Endothelial cell of umbilical vein (primary cell): Measurements from ENCODE around the gene PLCD1. TPM values are rescaled to one million over a fixed set of nuclear protein-coding genes. Genes with fewer than 3 reads are reported as not detected.
A peak's percentile ranks its signal among the peaks of the same experiment; 100 is the strongest.
"Not testable (repeated sequence)": the region's sequence is repeated elsewhere in the genome, so short reads cannot be mapped to it uniquely, and the experiment has no call there.

Source experiments
- Bru-seq: library from RNA; stranded (reverse); fragments of 400-500 nt; gene quantifications from one replicate; lab custom pipeline; 2021; lab: Mats Ljungman, UMichigan
- BruChase-seq, 2 experiments: library from RNA; stranded (reverse); fragments of 400-500 nt; gene quantifications; one replicate each; lab custom pipeline; 2021; lab: Mats Ljungman, UMichigan
- BruUV-seq: library from RNA; stranded (reverse); fragments of 400-500 nt; replicated peaks from 2 replicates; lab custom pipeline; 2021; lab: Mats Ljungman, UMichigan
- CTCF ChIA-PET: fragments of 300-600, 350-600 bp; sonication (Branson Sonifier 250); formaldehyde crosslinking; loops from one replicate; lab custom pipeline; 2021; ENCODE audit warnings: antibody characterized with exemption, inconsistent platforms; lab: Charles Lee
- POLR2A ChIA-PET: fragments of 300-600, 350-600 bp; sonication (Branson Sonifier 250); formaldehyde crosslinking; loops from one replicate; lab custom pipeline; 2021; ENCODE audit warnings: antibody characterized with exemption, inconsistent platforms; lab: Charles Lee
- DNase-seq: peaks from one replicate; pipeline ENCODE4 v3.0.0-alpha.2; 2011; ENCODE audit warnings: low read depth, low spot score
- FAIRE-seq: peaks from 2 replicates; lab custom pipeline; 2011; peaks lifted over from hg19 to GRCh38; lab: Jason Lieb, UNC
- H2AFZ ChIP-seq: 2 replicates; pipeline ENCODE4 v1.6.0; 2012; ENCODE audit warnings: low read depth, low read length, control low read depth, inconsistent platforms
- H3K27ac ChIP-seq: 2 replicates; pipeline ENCODE4 v1.5.1; 2011; ENCODE audit warnings: low read depth, mild to moderate bottlenecking, control low read depth, low read length, moderate library complexity; ENCODE audit not compliant: insufficient read depth
- H3K27me3 ChIP-seq, 2 experiments: 2 replicates each; pipeline versions ENCODE4 v1.6.0 to v1.6.1; 2011; ENCODE audit warnings: low read length in 2 of 2, mixed read lengths in 1 of 2; ENCODE audit not compliant: control insufficient read depth in 2 of 2, insufficient read depth in 2 of 2
- H3K36me3 ChIP-seq, 2 experiments: 2 replicates in 1 of 2; 3 replicates in 1 of 2; pipeline ENCODE4 v1.5.1; 2011; ENCODE audit warnings: low read length in 2 of 2, mild to moderate bottlenecking in 1 of 2, moderate library complexity in 1 of 2; ENCODE audit not compliant: control insufficient read depth in 2 of 2, insufficient read depth in 2 of 2; ENCODE audit errors: extremely low read depth in 1 of 2
- H3K4me1 ChIP-seq: 3 replicates; pipeline ENCODE4 v1.5.1; 2011; ENCODE audit warnings: mild to moderate bottlenecking, low read length; ENCODE audit not compliant: control insufficient read depth, insufficient read depth; ENCODE audit errors: extremely low read depth
- H3K4me2 ChIP-seq: 2 replicates; pipeline ENCODE4 v1.6.1; 2011; ENCODE audit warnings: low read length, control low read depth, mixed read lengths; ENCODE audit not compliant: insufficient read depth
- H3K4me3 ChIP-seq, 3 experiments: fragments of 200-600 bp in 1 of 3; sonication (generic), shearing (Covaris generic) in 1 of 3; replicated peaks in 1 of 3; 2 replicates each; pipeline ENCODE4 v1.5.1; 2011 to 2016; ENCODE audit warnings: control low read depth in 3 of 3, low read length in 3 of 3, mild to moderate bottlenecking in 2 of 3, inconsistent platforms in 1 of 3, low read depth in 1 of 3, moderate library complexity in 1 of 3; ENCODE audit not compliant: insufficient read depth in 1 of 3
- H3K79me2 ChIP-seq: 2 replicates; pipeline ENCODE4 v1.6.0; 2012; ENCODE audit warnings: low read length, inconsistent platforms; ENCODE audit not compliant: control insufficient read depth, insufficient read depth
- H3K9ac ChIP-seq: replicated peaks from 2 replicates; pipeline ENCODE3; 2011; ENCODE audit warnings: low read length, control low read depth; ENCODE audit not compliant: insufficient read depth; ENCODE audit errors: extremely low read depth
- H3K9me1 ChIP-seq: replicated peaks from 3 replicates; pipeline ENCODE4 v1.6.0; 2011; ENCODE audit warnings: mild to moderate bottlenecking, low read length; ENCODE audit not compliant: control insufficient read depth, insufficient read depth; ENCODE audit errors: extremely low read depth
- H3K9me3 ChIP-seq: replicated peaks from 2 replicates; pipeline ENCODE4 v1.5.1; 2012; ENCODE audit warnings: low read length, inconsistent platforms; ENCODE audit not compliant: control insufficient read depth, insufficient read depth
- H4K20me1 ChIP-seq: replicated peaks from 2 replicates; pipeline ENCODE3; 2011; ENCODE audit warnings: mild to moderate bottlenecking, low read length; ENCODE audit not compliant: control insufficient read depth, insufficient read depth; ENCODE audit errors: extremely low read depth
- CTCF ChIP-seq, 2 donors: IDR thresholded peaks; 1 replicate in 1 of 2; 2 replicates in 1 of 2; pipeline ENCODE4 v1.5.1; 2011; ENCODE audit warnings: low read length in 2 of 2, mild to moderate bottlenecking in 2 of 2, moderate library complexity in 2 of 2, control low read depth in 1 of 2, inconsistent platforms in 1 of 2, low read depth in 1 of 2; ENCODE audit not compliant: insufficient read depth in 1 of 2; ENCODE audit errors: extremely low read depth in 1 of 2
- EZH2 ChIP-seq: IDR thresholded peaks from 2 replicates; pipeline ENCODE4 v1.6.1; 2012; ENCODE audit warnings: borderline replicate concordance, low read depth, mild to moderate bottlenecking, moderate library complexity, low read length, inconsistent platforms; ENCODE audit not compliant: severe bottlenecking
- FOS ChIP-seq: IDR thresholded peaks from 2 replicates; pipeline ENCODE4 v1.6.1; 2011; ENCODE audit warnings: mild to moderate bottlenecking, low read length, moderate library complexity, borderline replicate concordance; ENCODE audit not compliant: insufficient read depth
- GATA2 ChIP-seq: IDR thresholded peaks from 2 replicates; pipeline ENCODE4 v1.7.0; 2011; ENCODE audit warnings: low read depth, mild to moderate bottlenecking, moderate library complexity, mixed read lengths, low read length; ENCODE audit not compliant: insufficient read length, insufficient read depth
- JUN ChIP-seq: IDR thresholded peaks from 2 replicates; pipeline ENCODE4 v1.6.1; 2011; ENCODE audit warnings: borderline replicate concordance, low read depth; ENCODE audit not compliant: insufficient read length, insufficient read depth
- MAX ChIP-seq: IDR thresholded peaks from 2 replicates; pipeline ENCODE4 v1.6.1; 2011; ENCODE audit not compliant: insufficient read depth, insufficient read length
- POLR2A ChIP-seq: IDR thresholded peaks from 2 replicates; pipeline ENCODE4 v1.6.1; 2012; ENCODE audit warnings: low read depth, mild to moderate bottlenecking, control low read depth, low read length
- POLR2AphosphoS5 ChIP-seq: IDR thresholded peaks from 2 replicates; pipeline ENCODE4 v1.6.1; 2012; ENCODE audit warnings: low read depth, mild to moderate bottlenecking, control low read depth, low read length, moderate library complexity; ENCODE audit not compliant: insufficient read depth
- dilution Hi-C: fragments of 300-500 bp; cut with MboI; formaldehyde crosslinking; loops from one replicate; pipeline ENCODE4 v1.15.0; 2019; ENCODE audit warnings: low sequenced_read_pairs; ENCODE audit not compliant: extremely low pct_ligation_motif_present
- intact Hi-C: fragments of 100-400 bp; cut with micrococcal nuclease; formaldehyde crosslinking; loops from one replicate; pipeline ENCODE4 v1.10.0; 2022
- long read RNA-seq: library from polyadenylated mRNA; stranded (forward); transcript quantifications from one replicate; pipeline ENCODE4 v2.0.0, GENCODE V29; 2021
- polyA minus RNA-seq, 3 experiments: library from RNA; depleted of rRNA, polyadenylated mRNA; stranded (reverse); fragments of >200 nt; gene quantifications; 1 replicate in 1 of 3; 2 replicates in 2 of 3; pipeline ENCODE4 v1.2.3, GENCODE V29; 2011
- polyA plus RNA-seq, 4 experiments: library from polyadenylated mRNA; depleted of rRNA in 3 of 4; stranded (reverse) in 3 of 4; unstranded in 1 of 4; fragments of >200 nt; gene quantifications; 2 replicates each; pipeline versions ENCODE4 v1.2.1 to v1.2.3, GENCODE V29; 2011 to 2012; ENCODE audit warnings: missing spikeins in 1 of 4
- total RNA-seq: library from RNA; stranded (reverse); gene quantifications from 2 replicates; pipeline ENCODE4 v1.2.3, GENCODE V29; 2021

The PLCD1 gene
- total RNA-seq (15.3 and 18.5 TPM in 2 replicates), polyA plus RNA-seq (12.6 and 13.1 TPM in 2 replicates), polyA minus RNA-seq (18.9 and 20.7 TPM in 2 replicates), Bru-seq, nascent RNA (percentile 39 among the genes with signal in this experiment), BruChase-seq, experiment 1, labeled RNA remaining after a 6-hour chase (percentile 46 among the genes with signal in this experiment), BruChase-seq, experiment 2, labeled RNA remaining after a 2-hour chase (percentile 42 among the genes with signal in this experiment)
- polyA plus RNA-seq (2011; cell fraction: cytosol; rRNA removed): 6.9 and 9.4 TPM in 2 replicates
- polyA plus RNA-seq (2011; cell fraction: nucleus; rRNA removed): 19.9 and 26.2 TPM in 2 replicates
- 8.2 and 12.7 TPM in 2 replicates for polyA plus RNA-seq (2012)
- 1.1 TPM for polyA minus RNA-seq (2011; cell fraction: cytosol; rRNA and poly(A)+ RNA removed)
- 4.7 and 8.8 TPM in 2 replicates for polyA minus RNA-seq (2011; cell fraction: nucleus; rRNA and poly(A)+ RNA removed)
- long read RNA-seq, transcript PLCD1-201 (15 exons, 2,769 nt): major isoform, 16 of 30 reads
- long read RNA-seq, partial matches to known transcripts: 6 of 30 reads
- long read RNA-seq, other reads (novel, unspliced or antisense): 4 of 30 reads

- CTCF ChIA-PET: interaction anchor here (0.6 to 1.6 kb wide), 9 partner anchors 9 to 269 kb away, joined by 3 to 8 read pairs (median 3); partner anchors contain the start of gene DLEC1
- intact Hi-C loops: no loop called here
- no peak for FAIRE-seq
- H2AFZ ChIP-seq: peak within 1 kb of the TSS; percentile 86
- dilution Hi-C loops: no loop called here
- no peak within 1 kb of the TSS for H3K27ac ChIP-seq
- peak within 1 kb of the TSS; percentile 66 for H3K9ac ChIP-seq
- H3K79me2 ChIP-seq: no peaks in the 10 kb centered on the region
- peak within 1 kb of the TSS; percentile 85 for H3K4me2 ChIP-seq
- no peaks in the 10 kb centered on the region for H3K9me1 ChIP-seq
- POLR2A ChIA-PET: interaction anchor here (0.7 kb wide), 1 partner anchor 164 kb away, joined by 4 read pairs; no protein-coding TSS in a partner anchor
- peak; percentile 43 for DNase-seq
- no peaks in the 10 kb centered on the region for H3K27me3 ChIP-seq
- no TSS peak for BruUV-seq
- H4K20me1 ChIP-seq: no peaks in the 10 kb centered on the region
- H3K9me3 ChIP-seq: no peaks in the 10 kb centered on the region
- TF ChIP-seq FOS (no peak), JUN (no peak), POLR2AphosphoS5 (no peak), GATA2 (no peak), MAX (no peak), CTCF (IDR thresholded peaks at IDR 0.05; ENCODE audit: extremely low read depth in 1 of 2, insufficient read depth in 1 of 2, low read depth in 1 of 2, low read length in 2 of 2) (no peak), EZH2 (peak; percentile 16), POLR2A (peak; percentile 33)
- H3K4me1 ChIP-seq: peaks cover 11% of the 10 kb centered on the region
- no peaks in the 10 kb centered on the region for H3K36me3 ChIP-seq
- peak within 1 kb of the TSS; percentile 30 to 54 (median 48) for H3K4me3 ChIP-seq
Measured at GRCh38 chr3:38029400-38030125, at the start of gene PLCD1. Gene PLCD1 (minus strand): TSS chr3:38029642. CDS start chr3:38029539, 103 bp downstream.

- H3K9ac ChIP-seq, H3K9me1 ChIP-seq, H3K27me3 ChIP-seq, H3K4me2 ChIP-seq, H3K4me3 ChIP-seq, H4K20me1 ChIP-seq, BruUV-seq, H3K36me3 ChIP-seq, FAIRE-seq, H3K4me1 ChIP-seq, H2AFZ ChIP-seq, H3K27ac ChIP-seq, DNase-seq, intact Hi-C loops, H3K79me2 ChIP-seq, CTCF ChIA-PET, H3K9me3 ChIP-seq, POLR2A ChIA-PET, dilution Hi-C loops: not testable (repeated sequence)
Measured at GRCh38 chr3:38077073-38077472, 47.6 kb upstream of the PLCD1 start.
